VCaP (cell line): ENCODE results near the gene RAD51B.

Experiments
- H3K27ac ChIP-seq: fragments of 450-650 bp; 2 replicates; pipeline ENCODE4 v1.5.1; 2017
- CTCF ChIP-seq: fragments of 450-650 bp; conservative IDR thresholded peaks from 2 replicates; pipeline ENCODE4 v1.5.1; 2017; ENCODE audit warnings: mild to moderate bottlenecking, moderate library complexity

RAD51B gene

GRCh38 chr14:68442828-68443629 is 623.5 kb downstream of the RAD51B start:
- no peak overlapping the region for H3K27ac ChIP-seq
- TF ChIP-seq CTCF = no peak

GRCh38 chr14:68444449-68445168 is 625.0 kb downstream of the RAD51B start:
- no peak for TF ChIP-seq CTCF
- H3K27ac ChIP-seq = no peak overlapping the region

GRCh38 chr14:68446243-68447040 is 626.9 kb downstream of the RAD51B start:
- TF ChIP-seq CTCF = no peak
- H3K27ac ChIP-seq = no peak overlapping the region

GRCh38 chr14:68447581-68448251 is 628.1 kb downstream of the RAD51B start:
- no peak for TF ChIP-seq CTCF

GRCh38 chr14:68448252-68448902 is 628.8 kb downstream of the RAD51B start:
- no peak overlapping the region for H3K27ac ChIP-seq

More at GRCh38 chr14:68447581-68448251, 628.1 kb downstream of the RAD51B start:
- no peak overlapping the region for H3K27ac ChIP-seq

More at GRCh38 chr14:68448252-68448902, 628.8 kb downstream of the RAD51B start:
- no peak for TF ChIP-seq CTCF
